ENCODE measurements around the gene DLGAP1.

DNA sequence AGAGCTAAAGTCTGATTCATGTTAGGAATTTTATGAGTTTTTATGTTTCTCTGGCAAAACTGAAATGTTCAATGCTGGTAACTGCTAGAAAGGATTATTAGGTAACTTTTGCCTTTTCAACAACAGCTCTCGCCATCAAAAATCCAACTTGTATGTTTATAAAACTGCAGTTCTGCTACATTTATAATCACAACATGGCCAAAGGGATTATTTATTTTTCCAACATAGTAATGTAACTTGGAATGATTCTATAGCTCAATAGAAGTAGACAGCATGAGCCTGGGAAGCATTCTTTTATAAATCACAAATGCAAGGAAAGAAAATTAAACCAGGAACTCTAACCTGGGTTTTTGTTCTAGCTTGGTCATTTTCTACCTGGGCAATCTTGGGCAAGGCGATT is 534.3 kb downstream of the DLGAP1 start:
- TF ChIP-seq, protein P1, sequence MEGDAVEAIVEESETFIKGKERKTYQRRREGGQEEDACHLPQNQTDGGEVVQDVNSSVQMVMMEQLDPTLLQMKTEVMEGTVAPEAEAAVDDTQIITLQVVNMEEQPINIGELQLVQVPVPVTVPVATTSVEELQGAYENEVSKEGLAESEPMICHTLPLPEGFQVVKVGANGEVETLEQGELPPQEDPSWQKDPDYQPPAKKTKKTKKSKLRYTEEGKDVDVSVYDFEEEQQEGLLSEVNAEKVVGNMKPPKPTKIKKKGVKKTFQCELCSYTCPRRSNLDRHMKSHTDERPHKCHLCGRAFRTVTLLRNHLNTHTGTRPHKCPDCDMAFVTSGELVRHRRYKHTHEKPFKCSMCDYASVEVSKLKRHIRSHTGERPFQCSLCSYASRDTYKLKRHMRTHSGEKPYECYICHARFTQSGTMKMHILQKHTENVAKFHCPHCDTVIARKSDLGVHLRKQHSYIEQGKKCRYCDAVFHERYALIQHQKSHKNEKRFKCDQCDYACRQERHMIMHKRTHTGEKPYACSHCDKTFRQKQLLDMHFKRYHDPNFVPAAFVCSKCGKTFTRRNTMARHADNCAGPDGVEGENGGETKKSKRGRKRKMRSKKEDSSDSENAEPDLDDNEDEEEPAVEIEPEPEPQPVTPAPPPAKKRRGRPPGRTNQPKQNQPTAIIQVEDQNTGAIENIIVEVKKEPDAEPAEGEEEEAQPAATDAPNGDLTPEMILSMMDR (IDR thresholded peaks at IDR 0.05; ENCODE audit: poor library complexity), result no peak
- TF ChIP-seq EZH2phosphoT487 (IDR thresholded peaks at IDR 0.05; ENCODE audit: low read depth, severe bottlenecking, unreplicated experiment), result no peak
